HEK293 (cell line): ENCODE measurements around the gene FGF10.

ENCODE experiments used
- CTCF ChIA-PET: fragments of 350-600 bp; formaldehyde crosslinking; extraction: SDS; loops from one replicate; lab custom pipeline; 2021; ENCODE audit warnings: antibody characterized with exemption; lab: Yijun Ruan, JAX
- POLR2A ChIA-PET: fragments of 300-600 bp; formaldehyde crosslinking; extraction: SDS; loops from one replicate; lab custom pipeline; 2020; ENCODE audit warnings: antibody characterized with exemption, inconsistent platforms; lab: Yijun Ruan, JAX
- H3K27ac ChIP-seq: fragments of 200-500 bp; sonication (Bioruptor generic); 2 replicates; pipeline ENCODE4 v1.5.1; 2014; ENCODE audit warnings: low read depth, low read length, control low read depth, inconsistent platforms; ENCODE audit errors: extremely low read depth
- H3K36me3 ChIP-seq, 2 experiments: fragments of 200-500 bp in 1 of 2; sonication (Bioruptor generic) in 1 of 2; 1 replicate in 1 of 2; 2 replicates in 1 of 2; pipeline ENCODE4 v1.5.1; 2014 to 2017; ENCODE audit warnings: inconsistent platforms in 2 of 2, low read length in 2 of 2; ENCODE audit not compliant: control insufficient read depth in 2 of 2, insufficient read depth in 1 of 2
- H3K4me1 ChIP-seq: fragments of 200-500 bp; sonication (Bioruptor generic); 2 replicates; pipeline ENCODE4 v1.5.1; 2014; ENCODE audit warnings: mild to moderate bottlenecking, low read length, inconsistent platforms; ENCODE audit not compliant: control insufficient read depth, insufficient read depth
- H3K4me3 ChIP-seq: 2 replicates; pipeline ENCODE4 v1.5.1; 2011; ENCODE audit warnings: low read depth, mild to moderate bottlenecking, control low read depth, low read length, moderate library complexity
- H3K9me3 ChIP-seq: fragments of 200-500 bp; sonication (Bioruptor generic); 2 replicates; pipeline ENCODE4 v1.5.1; 2014; ENCODE audit warnings: low read depth, low read length, inconsistent platforms; ENCODE audit not compliant: control insufficient read depth, insufficient read depth
- BCL11A ChIP-seq: fragments of 450-650 bp; formaldehyde crosslinking; IDR thresholded peaks from 2 replicates; pipeline ENCODE4 v1.5.1; 2016; ENCODE audit warnings: low read depth, missing biosample characterization, missing genetic modification characterization
- INSM2 ChIP-seq: fragments of 450-650 bp; formaldehyde crosslinking; IDR thresholded peaks from 2 replicates; pipeline ENCODE4 v1.5.1; 2016; ENCODE audit warnings: missing biosample characterization, missing genetic modification characterization
- MZF1 ChIP-seq: fragments of 450-650 bp; formaldehyde crosslinking; IDR thresholded peaks from 2 replicates; pipeline ENCODE4 v1.5.1; 2017; ENCODE audit warnings: missing biosample characterization, missing genetic modification characterization, borderline replicate concordance
- OSR2 ChIP-seq: fragments of 450-650 bp; formaldehyde crosslinking; IDR thresholded peaks from 2 replicates; pipeline ENCODE4 v1.5.1; 2016; ENCODE audit warnings: missing biosample characterization, missing genetic modification characterization
- PRDM10 ChIP-seq: fragments of 450-650 bp; formaldehyde crosslinking; IDR thresholded peaks from 2 replicates; pipeline ENCODE4 v1.5.1; 2016; ENCODE audit warnings: missing biosample characterization, missing genetic modification characterization
- ZBTB20 ChIP-seq: fragments of 450-650 bp; formaldehyde crosslinking; IDR thresholded peaks from 2 replicates; pipeline ENCODE4 v1.5.1; 2016; ENCODE audit warnings: missing biosample characterization, missing genetic modification characterization
- ZFHX2 ChIP-seq: fragments of 450-650 bp; formaldehyde crosslinking; conservative IDR thresholded peaks from 2 replicates; pipeline ENCODE4 v1.5.1; 2016; ENCODE audit warnings: missing biosample characterization, missing genetic modification characterization
- ZNF121 ChIP-seq: fragments of 450-650 bp; formaldehyde crosslinking; IDR thresholded peaks from 2 replicates; pipeline ENCODE4 v1.5.1; 2016; ENCODE audit warnings: missing biosample characterization, missing genetic modification characterization
- ZNF148 ChIP-seq: fragments of 450-650 bp; formaldehyde crosslinking; IDR thresholded peaks from 2 replicates; pipeline ENCODE4 v1.5.0; 2017; ENCODE audit warnings: missing biosample characterization, missing genetic modification characterization, borderline replicate concordance
- ZNF155 ChIP-seq: fragments of 450-650 bp; formaldehyde crosslinking; IDR thresholded peaks from 2 replicates; pipeline ENCODE4 v1.5.1; 2016; ENCODE audit warnings: missing biosample characterization, missing genetic modification characterization
- ZNF18 ChIP-seq: fragments of 450-650 bp; formaldehyde crosslinking; IDR thresholded peaks from 2 replicates; pipeline ENCODE4 v1.5.1; 2016; ENCODE audit warnings: missing biosample characterization, missing genetic modification characterization
- ZNF266 ChIP-seq: fragments of 450-650 bp; formaldehyde crosslinking; IDR thresholded peaks from 2 replicates; pipeline ENCODE4 v1.5.1; 2016; ENCODE audit warnings: missing biosample characterization, missing genetic modification characterization, low read depth
- ZNF292 ChIP-seq: fragments of 450-650 bp; formaldehyde crosslinking; IDR thresholded peaks from 2 replicates; pipeline ENCODE4 v1.5.1; 2016; ENCODE audit warnings: low read depth, missing biosample characterization, missing genetic modification characterization, borderline replicate concordance
- ZNF37A ChIP-seq: fragments of 450-650 bp; IDR thresholded peaks from 2 replicates; pipeline ENCODE4 v1.5.1; 2018; ENCODE audit warnings: missing biosample characterization, missing genetic modification characterization
- ZNF449 ChIP-seq: fragments of 450-650 bp; formaldehyde crosslinking; IDR thresholded peaks from 2 replicates; pipeline ENCODE4 v1.5.1; 2017; ENCODE audit warnings: missing biosample characterization, mild to moderate bottlenecking, missing genetic modification characterization, moderate library complexity
- ZNF48 ChIP-seq: fragments of 450-650 bp; formaldehyde crosslinking; IDR thresholded peaks from 2 replicates; pipeline ENCODE4 v1.5.1; 2016; ENCODE audit warnings: missing biosample characterization, missing genetic modification characterization
- ZNF513 ChIP-seq: fragments of 450-650 bp; IDR thresholded peaks from 2 replicates; pipeline ENCODE4 v1.5.1; 2018; ENCODE audit warnings: missing biosample characterization, missing genetic modification characterization
- ZNF623 ChIP-seq: fragments of 450-650 bp; formaldehyde crosslinking; IDR thresholded peaks from 2 replicates; pipeline ENCODE4 v1.5.1; 2016; ENCODE audit warnings: missing biosample characterization, missing genetic modification characterization
- ZNF660 ChIP-seq: fragments of 450-650 bp; IDR thresholded peaks from 2 replicates; pipeline ENCODE4 v1.5.1; 2018; ENCODE audit warnings: missing biosample characterization, mild to moderate bottlenecking, missing genetic modification characterization
- ZNF791 ChIP-seq: fragments of 450-650 bp; formaldehyde crosslinking; IDR thresholded peaks from 2 replicates; pipeline ENCODE4 v1.5.1; 2016; ENCODE audit warnings: missing biosample characterization, missing genetic modification characterization
- ZSCAN23 ChIP-seq: fragments of 450-650 bp; formaldehyde crosslinking; IDR thresholded peaks from 2 replicates; pipeline ENCODE4 v1.5.1; 2016; ENCODE audit warnings: missing biosample characterization, missing genetic modification characterization

The FGF10 gene

GRCh38 chr5:44389090-44389822 is at the start of gene FGF10:
FGF10 (minus strand) TSS chr5:44389420; CDS start chr5:44388682, 738 bp downstream.
- TF ChIP-seq ZFHX2 (0 out of 2 replicates have a peak, but pooled peaks have one; percentile 0), PRDM10 (0 out of 2 replicates have a peak, but pooled peaks have one; percentile 34), ZNF791 (no peak)
- TF ChIP-seq, all 188 proteins: peak for 2
- ChIA-PET CTCF (interaction anchor here (0.7 kb wide), 1 partner anchor 614 kb away, joined by 3 read pairs; no protein-coding TSS in a partner anchor), POLR2A (no interaction called here)
- no peaks in the 10 kb centered on the region for H3K36me3 ChIP-seq
- H3K9me3 ChIP-seq: no peaks in the 10 kb centered on the region
- no peak within 1 kb of the TSS for H3K27ac ChIP-seq
- no peaks in the 10 kb centered on the region for H3K4me1 ChIP-seq
- peak within 1 kb of the TSS; percentile 37 for H3K4me3 ChIP-seq

GRCh38 chr5:44426944-44427343 is 37.7 kb upstream of the FGF10 start:
- H3K36me3 ChIP-seq: no peaks in the 10 kb centered on the region
- H3K27ac ChIP-seq: no peak overlapping the region
- H3K4me1 ChIP-seq: no peaks in the 10 kb centered on the region
- no peak for TF ChIP-seq MZF1 (tag by site-specific recombination)
- no peak for TF ChIP-seq ZNF449 (tag by site-specific recombination)
- no peak for TF ChIP-seq INSM2 (tag by site-specific recombination)
- no peak for TF ChIP-seq ZSCAN23 (tag by site-specific recombination)
- TF ChIP-seq ZNF148 (tag by site-specific recombination): no peak
- no peak for TF ChIP-seq ZNF18 (tag by site-specific recombination)
- TF ChIP-seq OSR2 (tag by site-specific recombination): no peak
- TF ChIP-seq ZNF266 (tag by site-specific recombination): no peak
- no peak for TF ChIP-seq ZNF513 (tag by site-specific recombination)
- TF ChIP-seq ZNF292 (tag by site-specific recombination): no peak
- no peak for TF ChIP-seq BCL11A (tag by site-specific recombination)
- TF ChIP-seq ZNF155 (tag by site-specific recombination): no peak
- TF ChIP-seq ZNF48 (tag by site-specific recombination): no peak
- no peak for TF ChIP-seq ZBTB20 (tag by site-specific recombination)
- TF ChIP-seq ZNF623 (tag by site-specific recombination): no peak
- no peak for TF ChIP-seq ZNF121
- no peak for TF ChIP-seq ZNF660
- no peak for TF ChIP-seq ZNF37A (tag by site-specific recombination)
- CTCF ChIA-PET: no interaction called here
- POLR2A ChIA-PET: no interaction called here
- no peaks in the 10 kb centered on the region for H3K9me3 ChIP-seq
- no peak overlapping the region for H3K4me3 ChIP-seq
